ENCODE results near the gene MCTP1. TPM values are rescaled to one million over a fixed set of nuclear protein-coding genes. Genes with fewer than 3 reads are reported as not detected.
"Not testable (repeated sequence)": the region's sequence is repeated elsewhere in the genome, so short reads cannot be mapped to it uniquely, and the experiment has no call there.

The MCTP1 gene
- total RNA-seq, 4 donors from 2014 or later, result 5.7 to 33.5 (median 17.4) TPM

- TF ChIP-seq CTCF (IDR thresholded peaks at IDR 0.05) (no peak), POLR2A (IDR thresholded peaks at IDR 0.05) (no peak)
- Histone ChIP-seq H3K27me3 (no peaks in the 10 kb centered on the region), H3K9me3 (no peaks in the 10 kb centered on the region), H3K4me3 (replicated peaks in 1 of 3) (no peak overlapping the region), H3K27ac (no peak overlapping the region), H3K4me1 (no peaks in the 10 kb centered on the region), H3K36me3 (no peaks in the 10 kb centered on the region)
- WGBS, 2 donors, result 36 to 40% methylated on average over 3 of the region's 3 CpGs
- DNase-seq, result no peak
- intact Hi-C loops (cut with DNase I), result no loop called here
These were observed 315.7 kb downstream of the MCTP1 start for GRCh38 chr5:94969174-94969573.

GRCh38 chr5:94968507-94969095 lies 316.3 kb downstream of the MCTP1 start:
- intact Hi-C loops (cut with DNase I), result no loop called here

DNA sequence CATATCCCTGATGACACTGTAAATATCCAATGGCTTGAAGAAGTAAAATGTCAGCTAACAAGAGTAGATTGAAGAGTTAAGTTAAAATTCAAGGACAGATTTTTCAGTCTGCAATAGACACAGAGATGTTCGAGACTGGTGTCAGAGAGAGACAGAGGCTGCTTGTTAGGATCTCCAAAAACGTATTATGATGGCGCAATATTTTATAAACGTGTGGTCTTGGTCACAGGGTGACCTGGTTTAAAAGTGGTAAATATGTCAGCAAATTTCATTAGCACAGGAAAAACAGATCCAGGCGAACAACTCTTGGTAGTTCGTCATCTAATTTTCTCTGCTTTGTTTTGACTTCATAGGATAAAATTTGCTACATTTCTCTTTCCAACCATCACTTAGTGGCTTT lies 317.4 kb downstream of the MCTP1 start:
- Histone ChIP-seq H3K27ac (no peak overlapping the region), H3K27me3 (no peaks in the 10 kb centered on the region), H3K36me3 (no peaks in the 10 kb centered on the region), H3K9me3 (no peaks in the 10 kb centered on the region), H3K4me1 (no peaks in the 10 kb centered on the region), H3K4me3 (replicated peaks in 1 of 3) (no peak overlapping the region)
- intact Hi-C loops (cut with DNase I), result no loop called here
- 84 to 87% methylated on average over 6 of the region's 6 CpGs for WGBS, 2 donors
- no peak for DNase-seq
- TF ChIP-seq CTCF (IDR thresholded peaks at IDR 0.05) (no peak), POLR2A (IDR thresholded peaks at IDR 0.05) (no peak)

More at GRCh38 chr5:94968507-94969095, 316.3 kb downstream of the MCTP1 start:
- WGBS, 2 donors, result 36 to 40% methylated on average over 5 of the region's 5 CpGs
- Histone ChIP-seq H3K4me3 (replicated peaks in 1 of 3) (no peak overlapping the region), H3K4me1 (no peaks in the 10 kb centered on the region), H3K36me3 (no peaks in the 10 kb centered on the region), H3K9me3 (no peaks in the 10 kb centered on the region), H3K27me3 (no peaks in the 10 kb centered on the region), H3K27ac (no peak overlapping the region)
- DNase-seq, result peak; percentile 7 to 18
- TF ChIP-seq CTCF (IDR thresholded peaks at IDR 0.05) (peak; percentile 36 to 68 (median 58)), POLR2A (IDR thresholded peaks at IDR 0.05) (no peak)

- H3K27ac ChIP-seq; H3K27me3 ChIP-seq; H3K9me3 ChIP-seq; intact Hi-C loops (cut with DNase I); H3K4me3 ChIP-seq (replicated peaks in 1 of 3); H3K4me1 ChIP-seq; DNase-seq; H3K36me3 ChIP-seq: not testable (repeated sequence)
- 81 to 85% methylated on average over 2 of the region's 2 CpGs for WGBS, 2 donors
These were observed 325.6 kb downstream of the MCTP1 start for GRCh38 chr5:94959279-94959678.

GRCh38 chr5:94945656-94946055 lies 339.2 kb downstream of the MCTP1 start:
- peak in 1 of 2 donors; percentile 4 for DNase-seq
- Histone ChIP-seq H3K9me3 (no peaks in the 10 kb centered on the region), H3K27me3 (no peaks in the 10 kb centered on the region), H3K4me3 (replicated peaks in 1 of 3) (no peak overlapping the region), H3K36me3 (no peaks in the 10 kb centered on the region), H3K27ac (no peak overlapping the region), H3K4me1 (no peaks in the 10 kb centered on the region)
- WGBS, 2 donors, result 60 to 81% methylated on average over 2 of the region's 2 CpGs
- intact Hi-C loops (cut with DNase I), result no loop called here
- TF ChIP-seq CTCF (IDR thresholded peaks at IDR 0.05), result no peak
- TF ChIP-seq POLR2A (IDR thresholded peaks at IDR 0.05), result no peak

DNA sequence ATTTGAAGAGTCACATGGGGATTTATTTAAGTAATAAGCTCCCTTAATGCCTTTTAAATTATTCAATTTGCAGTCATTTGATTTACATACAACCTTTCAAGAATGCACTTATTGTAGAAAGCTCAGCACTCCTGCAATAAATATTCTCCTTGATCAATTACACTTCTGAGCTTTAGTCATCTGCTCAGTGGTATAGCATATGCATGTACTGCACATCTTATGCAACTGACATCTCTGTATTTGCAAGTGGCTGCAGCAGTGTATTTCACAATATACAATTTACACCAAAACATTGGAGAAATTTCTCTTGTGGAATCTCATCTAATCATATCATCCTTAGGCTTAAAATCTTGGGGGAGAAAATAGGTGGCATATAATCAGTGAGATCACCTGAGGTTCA lies 340.7 kb downstream of the MCTP1 start:
- no peaks in the 10 kb centered on the region for H3K36me3 ChIP-seq
- no peaks in the 10 kb centered on the region for H3K9me3 ChIP-seq
- intact Hi-C loops (cut with DNase I), result no loop called here
- no peaks in the 10 kb centered on the region for H3K4me1 ChIP-seq
- TF ChIP-seq POLR2A (IDR thresholded peaks at IDR 0.05) (no peak), CTCF (IDR thresholded peaks at IDR 0.05) (no peak)
- DNase-seq, result no peak
- H3K27me3 ChIP-seq, result no peaks in the 10 kb centered on the region
- H3K27ac ChIP-seq, result no peak overlapping the region
- H3K4me3 ChIP-seq (replicated peaks in 1 of 3), result no peak overlapping the region
